PFSK-1 (cell line): Measurements from ENCODE around the gene NOTCH2.

Source experiments
- POLR2AphosphoS5 ChIP-seq: IDR thresholded peaks from 2 replicates; pipeline ENCODE4 v1.6.1; 2012; ENCODE audit warnings: low read depth, mild to moderate bottlenecking, control low read depth, low read length, moderate library complexity
- REST ChIP-seq, 2 experiments: IDR thresholded peaks; 2 replicates each; pipeline versions ENCODE4 v1.6.1 to v1.8.0; 2011 to 2012; ENCODE audit warnings: low read depth in 2 of 2, low read length in 2 of 2, control low read depth in 1 of 2, inconsistent platforms in 1 of 2, mild to moderate bottlenecking in 1 of 2, moderate library complexity in 1 of 2; ENCODE audit not compliant: insufficient read depth in 1 of 2
- SIN3A ChIP-seq: IDR thresholded peaks from 2 replicates; pipeline ENCODE4 v1.6.1; 2012; ENCODE audit warnings: mild to moderate bottlenecking, low read length, moderate library complexity, borderline replicate concordance; ENCODE audit not compliant: insufficient read depth
- TAF1 ChIP-seq: IDR thresholded peaks from 2 replicates; pipeline ENCODE4 v1.6.1; 2012; ENCODE audit warnings: low read length, control low read depth, borderline replicate concordance; ENCODE audit not compliant: insufficient read depth

DNA sequence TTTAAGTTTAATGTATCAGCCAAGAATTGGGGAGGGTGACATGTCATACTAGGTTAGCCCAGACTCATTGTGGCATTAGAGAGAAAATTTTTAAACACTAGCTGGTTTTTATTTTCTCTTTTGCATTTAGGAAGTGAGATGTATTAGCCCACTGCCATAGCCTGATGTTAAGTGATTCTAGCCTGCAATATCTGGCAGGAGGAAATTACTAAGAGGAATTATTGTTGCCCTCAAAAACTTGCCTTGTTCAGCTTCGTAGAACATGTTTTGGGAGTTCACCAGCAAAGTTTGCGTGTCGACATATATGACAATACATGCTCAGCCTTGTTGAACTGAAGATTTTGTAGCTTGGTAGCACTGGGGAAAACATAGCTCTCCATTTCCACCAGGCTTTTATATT lies 185.6 kb downstream of the NOTCH2 start:
- no peak for TF ChIP-seq POLR2AphosphoS5
- TF ChIP-seq TAF1, result no peak
- no peak for TF ChIP-seq REST (IDR thresholded peaks at IDR 0.05; ENCODE audit: insufficient read depth in 1 of 2, low read depth in 2 of 2, low read length in 2 of 2)
- TF ChIP-seq SIN3A, result no peak
